ENCODE data around the gene TMEM132D.
A peak's percentile ranks its signal among the peaks of the same experiment; 100 is the strongest.

TMEM132D gene

GRCh38 chr12:129720618-129721017 lies 183.2 kb downstream of the TMEM132D start:
- DNase-seq, result no peak

GRCh38 chr12:129719416-129719815 lies 184.4 kb downstream of the TMEM132D start:
- DNase-seq, result no peak

- DNase-seq, result no peak
Measured at GRCh38 chr12:129717438-129717837, 186.4 kb downstream of the TMEM132D start.

GRCh38 chr12:129716825-129717224 lies 187.0 kb downstream of the TMEM132D start:
- no peak for DNase-seq

- no peak for DNase-seq
Measured at GRCh38 chr12:129706716-129707115, 197.1 kb downstream of the TMEM132D start.

- DNase-seq, result peak; percentile 53
Measured at GRCh38 chr12:129704232-129704830, 199.5 kb downstream of the TMEM132D start.

- no peak for DNase-seq
Measured at GRCh38 chr12:129701631-129702101, 202.2 kb downstream of the TMEM132D start.

GRCh38 chr12:129700036-129700435 lies 203.8 kb downstream of the TMEM132D start:
- DNase-seq, result no peak

- no peak for DNase-seq
Measured at GRCh38 chr12:129696926-129697325, 206.9 kb downstream of the TMEM132D start.

- no peak for DNase-seq
Measured at GRCh38 chr12:129696405-129696804, 207.4 kb downstream of the TMEM132D start.

GRCh38 chr12:129693731-129694130 lies 210.1 kb downstream of the TMEM132D start:
- no peak for DNase-seq

- no peak for DNase-seq
Measured at GRCh38 chr12:129687731-129688130, 216.1 kb downstream of the TMEM132D start.

- no peak for DNase-seq
Measured at GRCh38 chr12:129681830-129682229, 222.0 kb downstream of the TMEM132D start.

- DNase-seq, result no peak
Measured at GRCh38 chr12:129681151-129681550, 222.7 kb downstream of the TMEM132D start.

- no peak for DNase-seq
Measured at GRCh38 chr12:129676411-129676810, 227.4 kb downstream of the TMEM132D start.

- no peak for DNase-seq
Measured at GRCh38 chr12:129675947-129676346, 227.9 kb downstream of the TMEM132D start.

- DNase-seq, result no peak
Measured at GRCh38 chr12:129675496-129675895, 228.3 kb downstream of the TMEM132D start.

GRCh38 chr12:129673806-129674205 lies 230.0 kb downstream of the TMEM132D start:
- no peak for DNase-seq

GRCh38 chr12:129672110-129672509 lies 231.7 kb downstream of the TMEM132D start:
- DNase-seq, result no peak

GRCh38 chr12:129670256-129670920 lies 233.4 kb downstream of the TMEM132D start:
- DNase-seq, result no peak

GRCh38 chr12:129665414-129665813 lies 238.4 kb downstream of the TMEM132D start:
- DNase-seq, result no peak

- DNase-seq, result no peak
Measured at GRCh38 chr12:129662234-129662633, 241.6 kb downstream of the TMEM132D start.

- no peak for DNase-seq
Measured at GRCh38 chr12:129660946-129661345, 242.9 kb downstream of the TMEM132D start.

GRCh38 chr12:129659961-129660622 lies 243.7 kb downstream of the TMEM132D start:
- DNase-seq, result peak; percentile 21
